Colonic mucosa (tissue), 4 donors: ENCODE results near the gene PPIL1. TPM values are rescaled to one million over a fixed set of nuclear protein-coding genes. Genes with fewer than 3 reads are reported as not detected.
A peak's percentile ranks its signal among the peaks of the same experiment; 100 is the strongest.

ENCODE experiments used
- DNase-seq: peaks from one replicate; pipeline ENCODE4 v3.0.0-alpha.2; 2020
- H3K27ac ChIP-seq: fragments of 200-600 bp; one replicate; pipeline ENCODE4 v1.8.0; 2021
- H3K27me3 ChIP-seq: fragments of 200-600 bp; one replicate; pipeline ENCODE4 v1.8.0; 2021
- H3K36me3 ChIP-seq: fragments of 200-600 bp; one replicate; pipeline ENCODE4 v1.8.0; 2021
- H3K4me1 ChIP-seq: fragments of 200-600 bp; one replicate; pipeline ENCODE4 v1.8.0; 2021; ENCODE audit warnings: mild to moderate bottlenecking
- H3K4me3 ChIP-seq: fragments of 200-600 bp; one replicate; pipeline ENCODE4 v1.8.0; 2021
- H3K9ac ChIP-seq, 2 donors: one replicate each; pipeline ENCODE4 v1.7.0; 2013; ENCODE audit warnings: control low read depth in 2 of 2, low read depth in 2 of 2, low read length in 2 of 2
- H3K9me3 ChIP-seq: fragments of 200-600 bp; one replicate; pipeline ENCODE4 v1.8.0; 2021
- CTCF ChIP-seq: fragments of 200-600 bp; IDR thresholded peaks from one replicate; pipeline ENCODE4 v1.8.0; 2022; ENCODE audit warnings: antibody characterized with exemption, mild to moderate bottlenecking
- intact Hi-C: fragments of 100-400 bp; cut with DNase I; formaldehyde crosslinking; loops from one replicate; pipeline ENCODE4 v1.14.1; 2022
- total RNA-seq, 2 donors: library from RNA; stranded (reverse); fragmentation: NEBNext Ultra II Directional in 1 of 2; extraction: Animal tissue kit (Norgen Biotek cat#: 25700) in 1 of 2; gene quantifications; one replicate each; pipeline ENCODE4 v1.2.1, GENCODE V29; 2021
- donor health status: healthy.
- donor health status: DM: no; HTN: no; CAD: no.
- donor health status: DM: no; HTN: no; CAD: no.

The PPIL1 gene
- total RNA-seq, 2 donors from 2014 or later = 9.9 to 23.6 TPM

GRCh38 chr6:36853325-36853724, 21.3 kb downstream of the PPIL1 start:
- H3K4me3 ChIP-seq = no peak overlapping the region
- no peaks in the 10 kb centered on the region for H3K27me3 ChIP-seq
- H3K36me3 ChIP-seq = no peaks in the 10 kb centered on the region
- no peaks in the 10 kb centered on the region for H3K4me1 ChIP-seq
- no peak for DNase-seq
- H3K9ac ChIP-seq = no peak overlapping the region
- H3K9me3 ChIP-seq = no peaks in the 10 kb centered on the region
- intact Hi-C loops = no loop called here
- TF ChIP-seq CTCF = no peak
- H3K27ac ChIP-seq = no peak overlapping the region

GRCh38 chr6:36852481-36853147, 22.0 kb downstream of the PPIL1 start:
- H3K4me1 ChIP-seq = no peaks in the 10 kb centered on the region
- H3K4me3 ChIP-seq = no peak overlapping the region
- H3K27ac ChIP-seq = no peak overlapping the region
- no peaks in the 10 kb centered on the region for H3K9me3 ChIP-seq
- no peak overlapping the region for H3K9ac ChIP-seq
- no peaks in the 10 kb centered on the region for H3K27me3 ChIP-seq
- DNase-seq = no peak
- no peaks in the 10 kb centered on the region for H3K36me3 ChIP-seq
- intact Hi-C loops = no loop called here
- TF ChIP-seq CTCF = no peak

GRCh38 chr6:36851626-36852025, 23.0 kb downstream of the PPIL1 start:
- no peak overlapping the region for H3K4me3 ChIP-seq
- TF ChIP-seq CTCF = no peak
- no peak overlapping the region for H3K27ac ChIP-seq
- no peaks in the 10 kb centered on the region for H3K4me1 ChIP-seq
- no peaks in the 10 kb centered on the region for H3K27me3 ChIP-seq
- DNase-seq = no peak
- H3K9me3 ChIP-seq = no peaks in the 10 kb centered on the region
- no peaks in the 10 kb centered on the region for H3K36me3 ChIP-seq
- intact Hi-C loops = loop anchor here (2.0 kb wide), 1 partner anchor 85 kb away; no protein-coding TSS in a partner anchor
- no peak overlapping the region for H3K9ac ChIP-seq

DNA sequence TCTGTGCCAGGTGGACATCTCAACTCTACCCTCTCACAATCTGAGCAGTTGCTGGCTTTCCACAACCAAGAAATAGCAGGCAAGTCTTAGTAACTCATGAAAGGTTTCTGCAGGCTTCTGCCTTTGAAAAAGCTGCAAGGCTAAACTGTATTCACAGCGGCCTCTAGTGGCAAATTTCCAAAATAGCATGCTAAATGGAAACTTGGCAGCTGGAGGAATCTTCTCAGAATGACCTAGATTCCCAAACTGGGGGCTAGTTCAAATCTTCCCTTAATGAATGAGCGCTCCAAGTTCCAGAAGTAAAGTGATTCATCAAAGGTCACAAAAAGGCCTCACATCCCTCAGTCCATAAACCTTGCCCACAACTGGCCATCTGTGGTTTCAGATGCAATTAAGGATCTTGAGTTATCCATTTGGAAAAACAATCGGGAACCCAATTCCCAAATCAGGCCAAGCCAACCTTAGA, 23.4 kb downstream of the PPIL1 start:
- peak; percentile 79 for TF ChIP-seq CTCF
- H3K4me3 ChIP-seq = no peak overlapping the region
- H3K36me3 ChIP-seq = no peaks in the 10 kb centered on the region
- peak; percentile 67 for DNase-seq
- H3K9me3 ChIP-seq = no peaks in the 10 kb centered on the region
- H3K27me3 ChIP-seq = no peaks in the 10 kb centered on the region
- no peak overlapping the region for H3K27ac ChIP-seq
- no peaks in the 10 kb centered on the region for H3K4me1 ChIP-seq
- no peak overlapping the region for H3K9ac ChIP-seq
- intact Hi-C loops = loop anchor here (2.0 kb wide), 1 partner anchor 84 kb away; no protein-coding TSS in a partner anchor

- no peak for TF ChIP-seq CTCF
- Histone ChIP-seq H3K9ac (no peak overlapping the region), H3K27ac (no peak overlapping the region), H3K27me3 (no peaks in the 10 kb centered on the region), H3K36me3 (no peaks in the 10 kb centered on the region), H3K4me1 (no peaks in the 10 kb centered on the region), H3K4me3 (no peak overlapping the region), H3K9me3 (no peaks in the 10 kb centered on the region)
- no peak for DNase-seq
- intact Hi-C loops = loop anchor here (2.0 kb wide), 1 partner anchor 83 kb away; no protein-coding TSS in a partner anchor
These were observed 24.6 kb downstream of the PPIL1 start for GRCh38 chr6:36850021-36850420.
